Measurements from ENCODE around the gene RRP8. TPM values are rescaled to one million over a fixed set of nuclear protein-coding genes. Genes with fewer than 3 reads are reported as not detected.

The RRP8 gene
- total RNA-seq, 1 donor from 2014 or later, result 22.9 TPM

DNA sequence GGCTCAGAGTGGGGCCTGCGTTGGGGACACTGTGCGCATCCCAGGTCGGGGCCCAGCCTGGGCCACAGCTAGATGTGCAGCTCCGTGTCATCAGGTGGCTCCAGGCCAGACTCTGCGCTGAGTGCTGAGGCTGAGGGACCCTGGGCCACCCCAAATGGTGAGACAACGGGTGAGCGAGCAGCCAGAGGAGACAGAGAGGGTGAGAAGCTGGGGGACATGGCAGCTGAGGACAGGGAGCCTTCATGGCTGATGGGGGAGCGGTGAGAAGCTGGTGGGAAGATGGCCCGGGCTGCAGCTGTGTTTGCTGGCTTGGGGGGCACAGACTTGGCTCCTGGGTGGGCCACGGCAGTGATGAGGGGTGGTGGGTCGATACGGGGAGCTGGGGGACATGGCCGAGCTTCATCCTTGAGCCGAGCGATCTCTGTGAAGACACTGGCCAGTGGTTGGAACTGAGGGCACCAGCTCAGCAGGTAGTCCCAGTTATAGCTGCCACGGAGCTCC lies 18.3 kb upstream of the RRP8 start:
- intact Hi-C loops (cut with DNase I), result no loop called here
- no peak for ATAC-seq
- no peak for DNase-seq (ENCODE audit: missing footprints)

DNA sequence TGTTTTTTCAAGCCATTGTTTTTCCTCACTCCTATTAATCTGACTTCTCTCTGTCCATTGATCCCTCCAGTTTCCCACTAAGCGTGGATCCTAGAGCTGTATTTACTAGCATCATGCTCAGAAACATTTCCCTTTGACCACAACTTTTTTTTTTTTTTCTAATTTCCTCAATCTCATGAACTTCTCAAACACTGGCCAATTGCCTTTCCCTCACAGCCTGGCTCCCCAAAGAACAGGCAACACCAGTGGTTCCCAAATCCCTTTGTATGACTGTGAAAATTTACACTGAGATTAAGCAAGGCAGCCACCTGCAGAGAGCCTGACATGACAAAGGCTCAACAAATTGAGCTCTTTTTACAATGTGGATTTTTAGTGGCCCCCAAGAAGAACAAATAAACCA lies 17.2 kb upstream of the RRP8 start:
- intact Hi-C loops (cut with DNase I), result loop anchor here (1.0 kb wide), 1 partner anchor 15 kb away; no protein-coding TSS in a partner anchor
- no peak for ATAC-seq
- no peak for DNase-seq (ENCODE audit: missing footprints)

DNA sequence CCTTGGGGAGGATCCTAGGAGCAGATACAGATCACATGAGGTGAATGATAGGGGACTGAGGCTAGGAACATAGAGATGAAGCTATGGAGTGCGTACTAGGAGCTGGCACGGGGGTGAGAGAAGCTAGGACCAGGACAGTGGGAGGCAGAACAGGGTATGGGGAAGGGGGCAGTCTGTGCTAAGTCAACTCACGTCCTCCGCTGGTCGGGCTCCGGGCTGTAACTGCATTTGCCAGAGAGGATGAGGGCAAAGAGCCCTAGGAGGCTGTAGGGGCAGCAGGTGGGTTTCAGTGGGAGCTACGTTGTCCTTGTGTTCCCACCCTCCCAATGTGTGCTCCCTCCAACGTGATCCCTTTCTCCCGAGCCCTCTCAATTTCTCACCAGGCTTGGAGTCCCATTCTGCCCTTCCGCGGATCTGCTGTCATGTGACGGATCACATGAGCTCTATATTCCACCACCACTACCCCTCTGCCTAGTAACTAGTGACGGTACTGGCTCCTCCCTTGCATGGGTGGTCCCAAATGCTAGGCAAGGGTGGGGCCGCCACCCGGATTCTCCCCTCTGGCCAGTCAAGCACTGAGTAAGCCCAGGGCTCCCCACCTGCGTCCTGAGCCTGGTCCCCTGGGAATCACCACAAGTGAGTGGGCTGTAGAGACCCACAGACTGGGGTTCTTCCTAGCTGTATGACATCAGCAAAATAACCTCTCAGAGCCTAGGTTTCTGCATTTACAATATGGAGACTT lies 15.8 kb upstream of the RRP8 start, which contains the start of gene TPP1:
TSS of gene TPP1 (minus strand) at position 419 of the 742 bp plus-strand sequence. CDS start at position 397, 22 bp downstream.
- peak; percentile 94 for DNase-seq (ENCODE audit: missing footprints)
- peak; percentile 97 for ATAC-seq
- intact Hi-C loops (cut with DNase I), result no loop called here

DNA sequence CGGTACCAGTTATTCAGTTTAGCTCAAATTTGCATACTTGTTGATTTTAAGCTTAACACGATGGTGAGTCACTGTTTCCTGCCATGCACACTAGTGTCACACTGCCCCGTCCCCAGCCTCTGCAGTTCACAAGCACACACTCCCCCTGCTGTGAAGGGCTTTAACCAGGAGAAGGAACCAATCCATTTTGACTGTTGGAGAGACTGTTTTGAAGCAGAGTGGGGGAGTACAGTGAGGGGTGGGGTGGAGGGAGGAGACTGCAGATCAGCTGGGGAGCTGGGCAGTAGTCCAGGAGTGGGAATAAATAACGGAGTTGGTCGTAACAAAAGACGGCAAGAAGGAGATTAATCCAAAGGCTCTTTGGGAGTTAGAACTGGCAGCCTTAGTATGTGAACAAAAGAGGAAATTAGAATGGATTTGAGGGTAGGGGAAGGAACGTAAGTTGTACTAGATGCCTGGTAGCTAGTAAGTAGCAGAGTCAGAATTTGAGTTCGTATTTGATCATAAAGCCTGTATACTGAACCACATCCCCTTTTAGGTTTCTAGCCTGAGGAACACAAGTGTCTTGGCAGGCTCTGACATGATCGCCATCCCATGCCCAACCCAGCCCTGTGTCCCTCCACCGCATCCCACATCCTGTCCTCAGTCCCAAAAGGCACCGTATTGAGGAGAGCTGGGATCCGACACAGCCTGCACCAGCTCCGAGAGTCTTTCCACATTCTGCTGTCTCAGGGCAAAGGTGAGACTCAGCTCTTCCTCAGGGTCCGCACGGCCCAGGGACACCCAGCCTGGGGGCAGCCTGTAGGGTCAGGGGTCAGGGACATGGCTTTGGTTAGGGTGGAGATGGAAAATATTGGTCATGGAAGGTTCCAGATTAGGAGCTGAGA lies 14.9 kb upstream of the RRP8 start:
- intact Hi-C loops (cut with DNase I), result no loop called here
- ATAC-seq (no peak), DNase-seq (ENCODE audit: missing footprints) (no peak)

DNA sequence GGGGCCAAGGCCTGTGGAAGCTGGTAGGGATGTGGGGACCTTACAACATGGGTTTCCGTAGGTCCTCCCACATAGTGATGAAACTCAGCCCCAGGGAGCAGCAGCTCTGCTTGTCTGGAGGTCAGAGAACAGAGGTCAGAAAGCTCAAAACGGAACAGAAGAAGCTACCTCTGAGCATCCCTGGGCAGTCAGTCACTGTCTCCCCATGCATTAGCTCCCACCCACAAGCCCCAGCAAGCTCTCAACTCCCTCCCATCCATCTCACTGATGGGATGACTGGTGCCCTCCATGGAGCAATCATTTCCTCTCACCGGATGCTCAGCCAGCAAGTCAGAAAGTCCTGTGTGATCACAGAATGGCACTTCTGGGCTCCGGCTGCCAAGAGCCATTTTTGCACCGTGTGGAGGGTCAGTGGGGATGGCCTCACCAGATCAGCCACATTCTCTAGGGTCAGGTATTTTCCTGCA lies 13.9 kb upstream of the RRP8 start:
- ATAC-seq (no peak), DNase-seq (ENCODE audit: missing footprints) (no peak)
- intact Hi-C loops (cut with DNase I), result no loop called here

DNA sequence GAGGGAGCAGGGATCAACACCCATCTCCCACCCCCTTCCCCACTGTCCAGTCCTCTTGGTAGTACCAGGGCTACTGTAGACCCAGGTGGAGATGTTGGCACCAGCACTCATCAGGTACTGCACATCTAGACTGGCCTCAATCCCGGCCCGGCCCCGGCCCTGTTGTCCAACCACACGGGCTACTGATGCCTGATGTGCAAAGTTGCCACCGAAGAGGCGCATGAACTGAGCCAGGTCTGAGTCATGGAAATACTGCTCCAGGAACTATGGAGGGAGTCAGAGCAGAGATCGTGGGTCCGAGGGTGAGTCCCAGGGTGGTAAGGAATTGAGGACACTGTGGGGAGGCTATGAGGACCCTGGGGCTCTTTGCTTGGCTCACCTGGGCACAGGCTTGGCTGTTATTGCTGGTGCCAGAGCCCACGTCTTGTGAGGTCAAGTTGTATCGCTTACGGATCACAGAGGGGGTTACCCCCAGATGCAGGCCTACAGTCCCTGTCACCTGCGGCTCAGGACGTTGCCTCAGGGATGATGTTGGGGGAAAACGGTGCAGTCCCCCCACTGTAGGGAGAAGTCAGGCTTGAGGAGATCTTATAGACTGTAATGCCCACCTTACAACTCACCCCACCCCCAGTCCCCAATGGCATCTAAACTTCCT lies 13.3 kb upstream of the RRP8 start:
- no peak for ATAC-seq
- intact Hi-C loops (cut with DNase I), result no loop called here

DNA sequence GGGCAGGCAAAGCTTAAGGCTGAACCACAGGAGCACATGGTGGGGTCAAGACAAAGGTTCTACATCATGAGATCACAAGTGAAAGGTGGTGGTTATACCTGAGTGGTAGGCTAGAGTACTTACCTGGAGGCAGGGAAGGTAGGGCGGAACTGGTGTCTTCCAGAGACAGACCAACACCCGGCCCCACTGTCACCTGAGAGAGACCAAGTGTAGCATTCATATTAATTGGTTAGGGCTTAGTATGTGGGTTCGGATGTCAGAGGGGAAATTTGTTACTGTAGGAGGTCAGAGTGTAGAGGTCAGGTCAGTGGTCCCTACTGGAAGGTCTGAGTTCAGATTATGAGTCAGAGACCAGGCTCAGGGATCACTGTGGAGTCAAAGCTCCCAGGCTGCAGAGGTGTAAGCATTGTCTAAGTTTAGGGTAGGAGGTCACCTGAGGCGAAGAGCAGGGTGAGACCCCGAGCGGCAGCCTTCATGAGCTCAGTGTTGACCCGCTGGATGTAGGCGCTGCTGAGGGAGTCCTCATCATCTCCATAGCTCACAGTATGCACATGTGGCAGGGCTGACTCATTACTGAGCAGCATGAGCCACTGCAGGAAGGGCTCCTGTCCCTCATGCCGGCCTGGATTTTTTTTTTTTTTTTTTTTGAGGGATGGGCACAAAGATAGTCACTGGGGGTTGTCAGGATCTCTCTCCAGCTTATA lies 12.6 kb upstream of the RRP8 start:
- no peak for DNase-seq (ENCODE audit: missing footprints)
- ATAC-seq, result no peak
- intact Hi-C loops (cut with DNase I), result no loop called here

More for the DNA sequence above, 13.3 kb upstream of the RRP8 start:
- DNase-seq (ENCODE audit: missing footprints), result no peak

DNA sequence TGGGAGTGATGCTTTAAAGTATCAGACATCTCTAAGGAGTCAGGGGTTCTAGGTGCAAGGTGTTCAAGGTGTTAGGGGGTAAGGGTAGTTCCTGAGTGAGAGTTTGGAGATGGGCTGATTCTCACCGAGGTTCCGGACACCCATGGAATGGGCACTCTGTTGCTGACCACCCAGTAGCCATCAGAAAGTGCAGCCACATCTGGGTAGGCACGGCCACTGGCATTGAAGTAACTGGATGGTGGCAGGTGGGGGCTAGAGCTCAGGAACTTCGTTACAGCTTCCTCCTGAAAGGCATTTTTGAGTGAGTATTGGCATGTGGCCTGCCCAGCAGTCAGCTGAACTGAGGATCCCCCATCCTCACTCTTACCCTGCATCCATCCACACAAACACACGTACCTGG lies 11.6 kb upstream of the RRP8 start:
- ATAC-seq, result no peak
- DNase-seq (ENCODE audit: missing footprints), result no peak
- intact Hi-C loops (cut with DNase I), result no loop called here

DNA sequence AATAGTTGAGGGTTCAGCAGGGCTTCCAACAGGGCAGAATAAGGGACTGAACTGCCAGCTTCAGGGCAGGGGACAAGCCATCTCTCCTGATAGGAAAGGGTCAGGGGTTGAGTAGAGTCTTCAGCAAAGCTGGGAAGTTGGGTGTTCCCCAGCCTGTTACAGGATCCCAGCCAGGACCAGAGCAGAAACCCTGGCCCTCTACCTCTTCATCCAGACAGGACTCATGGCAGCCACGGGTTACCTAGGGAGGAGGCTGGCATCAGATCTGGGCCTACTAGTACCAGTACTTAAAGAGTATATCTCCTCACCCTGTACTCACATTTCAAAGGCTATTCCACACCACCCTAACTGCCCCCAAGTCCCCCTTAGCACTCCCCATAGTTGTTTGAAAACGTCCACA lies 11.0 kb upstream of the RRP8 start:
- intact Hi-C loops (cut with DNase I), result no loop called here
- no peak for DNase-seq (ENCODE audit: missing footprints)
- no peak for ATAC-seq

DNA sequence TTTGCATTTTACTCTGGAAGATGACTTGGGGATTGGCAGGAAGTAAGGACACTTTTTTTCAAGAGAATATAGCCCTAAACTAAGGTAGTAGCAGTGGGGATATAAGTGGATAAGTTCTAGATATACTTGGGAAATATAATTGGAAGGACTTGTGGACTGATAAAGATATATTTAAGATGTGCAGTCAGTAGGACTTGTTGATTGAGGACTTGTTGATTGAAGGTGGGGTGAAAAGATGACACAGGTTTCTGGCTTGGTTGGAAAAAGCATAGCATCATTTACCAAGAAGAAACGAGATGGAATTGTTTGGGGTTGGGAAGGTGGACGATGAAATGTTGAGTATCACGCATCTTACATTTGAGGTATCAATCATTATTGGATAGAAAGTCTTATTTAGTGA lies 10.1 kb upstream of the RRP8 start:
- ATAC-seq, result no peak
- intact Hi-C loops (cut with DNase I), result loop anchor here (2.0 kb wide), 1 partner anchor 69 kb away; the partner anchor contains the start of gene MRPL17
- no peak for DNase-seq (ENCODE audit: missing footprints)

DNA sequence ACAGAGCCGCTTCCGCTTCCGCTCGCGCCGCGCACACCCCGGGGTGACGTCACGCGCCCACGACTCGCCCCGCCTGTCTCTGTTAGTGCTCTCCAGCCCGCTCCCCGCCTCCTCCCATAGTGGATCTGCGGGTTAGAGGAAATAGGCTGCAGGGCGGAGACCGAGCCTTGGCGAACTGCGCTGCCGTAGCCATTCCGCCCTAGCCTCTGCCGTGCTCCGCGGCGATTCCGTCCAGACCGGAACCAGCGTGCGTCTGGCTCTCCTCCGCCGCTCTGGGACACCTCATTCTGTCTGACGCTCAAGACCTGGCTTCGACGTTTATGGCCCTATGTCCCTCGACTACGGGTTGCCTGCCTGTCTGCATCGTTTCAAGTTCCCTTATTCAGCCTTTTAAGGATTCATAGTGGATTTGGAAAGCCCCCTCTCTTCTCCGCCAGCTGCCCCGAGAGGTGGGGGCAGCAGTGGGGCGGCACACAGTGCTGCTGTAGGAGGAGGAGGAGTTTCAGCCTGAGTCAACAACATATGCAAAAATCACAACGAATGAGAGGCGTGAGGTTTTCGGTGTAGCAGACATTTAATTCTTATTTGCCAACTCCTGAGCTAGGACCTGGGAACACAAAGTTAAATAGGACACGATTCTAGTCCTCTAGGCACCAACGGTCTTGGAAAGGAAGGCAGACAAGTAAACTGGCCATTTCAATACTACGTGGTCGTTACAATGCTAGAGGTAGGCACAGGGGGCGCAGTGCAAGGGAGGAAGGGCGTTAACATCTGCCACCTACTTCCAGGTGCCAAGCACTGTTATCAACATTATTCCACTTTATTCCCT lies 9.0 kb upstream of the RRP8 start, which contains the start of gene TAF10:
TSS of gene TAF10 (minus strand) at position 4 of the 829 bp plus-strand sequence. CDS start 27 bp downstream, outside the sequence.
- DNase-seq (ENCODE audit: missing footprints) (peak; percentile 100), ATAC-seq (peak; percentile 96)
- intact Hi-C loops (cut with DNase I), result loop anchor here (2.0 kb wide), 1 partner anchor 70 kb away; the partner anchor contains the start of gene MRPL17

DNA sequence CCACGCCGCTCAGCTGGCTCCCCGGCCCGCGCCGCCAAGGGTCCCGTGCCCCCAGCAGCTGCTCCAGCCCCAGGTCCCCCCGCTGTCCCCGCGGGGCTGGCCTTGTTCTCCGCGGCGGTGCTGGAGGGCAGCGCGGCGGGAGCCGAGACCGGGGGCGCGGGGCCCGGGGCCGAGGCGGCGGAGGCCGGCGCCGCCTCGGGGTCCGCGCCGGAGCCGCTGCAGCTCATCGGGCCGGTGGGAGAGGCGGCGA lies 8.5 kb upstream of the RRP8 start:
- DNase-seq (ENCODE audit: missing footprints), result no peak
- ATAC-seq, result no peak
- intact Hi-C loops (cut with DNase I), result loop anchor here (2.0 kb wide), 1 partner anchor 71 kb away; the partner anchor contains the start of gene MRPL17

DNA sequence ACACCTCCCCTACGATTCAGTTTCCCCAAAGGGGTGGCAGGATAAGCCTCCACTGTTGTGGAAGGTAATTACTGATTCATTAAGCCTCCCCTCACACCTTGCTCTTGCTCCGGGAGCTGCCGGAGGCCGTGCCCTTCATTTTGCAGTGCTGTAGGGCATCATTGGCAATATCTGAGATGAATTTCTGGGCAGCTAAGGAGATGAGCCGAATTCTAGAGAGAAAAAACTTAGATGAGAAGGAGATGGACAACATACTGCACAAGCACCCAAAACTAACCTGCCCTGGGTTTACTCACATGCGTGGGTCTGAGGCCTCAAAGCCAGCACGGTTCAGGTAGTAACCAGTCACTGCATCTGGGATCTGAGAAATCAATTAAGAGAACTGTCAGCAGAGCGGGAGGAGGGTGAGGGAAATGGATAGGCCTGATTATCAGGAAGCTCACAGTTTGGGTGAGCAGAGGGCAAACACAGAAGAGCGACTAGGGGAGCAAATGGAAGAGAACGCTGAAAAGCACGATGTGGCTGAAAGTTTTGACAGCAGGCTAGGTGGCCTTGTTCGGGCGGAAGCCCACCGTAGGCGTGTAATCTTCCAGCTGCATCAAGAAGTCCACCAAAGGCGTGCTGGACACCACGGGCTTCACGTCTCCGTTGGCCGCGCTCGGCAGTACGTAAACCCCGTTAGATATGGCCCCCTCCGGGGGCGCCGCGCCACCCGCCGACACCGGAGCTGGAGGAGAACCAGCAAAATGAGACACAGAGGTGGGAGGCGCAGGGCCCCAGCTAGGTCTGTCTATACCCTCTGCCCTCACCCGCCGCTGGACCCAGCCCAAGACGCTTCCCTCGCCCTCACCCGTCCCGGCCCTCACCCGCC lies 7.9 kb upstream of the RRP8 start:
- intact Hi-C loops (cut with DNase I), result no loop called here
- DNase-seq (ENCODE audit: missing footprints) (peak; percentile 81), ATAC-seq (peak; percentile 0)

DNA sequence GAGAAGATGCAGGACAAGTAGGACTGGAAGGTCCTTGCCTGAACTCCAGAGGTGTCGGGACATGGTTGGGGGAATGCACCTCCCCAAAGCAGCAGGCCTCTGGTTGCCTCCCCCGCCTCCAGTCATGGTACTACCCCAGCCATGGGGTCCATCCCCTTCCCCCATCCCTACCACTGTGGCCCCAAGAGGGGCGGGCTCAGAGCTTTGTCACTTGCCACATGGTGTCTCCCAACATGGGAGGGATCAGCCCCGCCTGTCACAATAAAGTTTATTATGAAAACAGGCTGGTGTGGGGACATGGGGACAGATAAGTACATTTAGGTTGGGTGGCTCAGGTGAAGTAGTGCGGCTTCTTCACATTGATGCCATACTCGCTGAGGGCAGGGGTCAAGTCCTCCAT lies 7.2 kb upstream of the RRP8 start:
- peak; percentile 51 for DNase-seq (ENCODE audit: missing footprints)
- intact Hi-C loops (cut with DNase I), result no loop called here
- no peak for ATAC-seq

DNA sequence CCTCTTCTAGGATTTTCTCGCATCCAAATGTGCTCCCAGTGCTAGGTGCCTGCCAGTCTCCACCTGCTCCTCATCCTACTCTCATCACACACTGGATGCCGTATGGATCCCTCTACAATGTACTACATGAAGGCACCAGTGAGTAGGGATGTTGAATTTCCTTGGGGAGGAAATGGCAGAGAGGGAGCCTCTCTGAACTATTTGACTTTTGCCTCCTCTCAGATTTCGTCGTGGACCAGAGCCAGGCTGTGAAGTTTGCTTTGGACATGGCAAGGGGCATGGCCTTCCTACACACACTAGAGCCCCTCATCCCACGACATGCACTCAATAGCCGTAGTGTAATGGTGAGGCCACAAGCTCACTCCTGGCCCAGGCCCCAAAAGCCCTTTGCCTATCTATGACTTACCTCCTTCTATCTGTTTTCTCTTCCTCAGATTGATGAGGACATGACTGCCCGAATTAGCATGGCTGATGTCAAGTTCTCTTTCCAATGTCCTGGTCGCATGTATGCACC lies 6.1 kb upstream of the RRP8 start:
- DNase-seq (ENCODE audit: missing footprints) (peak; percentile 45), ATAC-seq (no peak)
- intact Hi-C loops (cut with DNase I), result loop anchor here (10.0 kb wide), 1 partner anchor 225 kb away; no protein-coding TSS in a partner anchor

DNA sequence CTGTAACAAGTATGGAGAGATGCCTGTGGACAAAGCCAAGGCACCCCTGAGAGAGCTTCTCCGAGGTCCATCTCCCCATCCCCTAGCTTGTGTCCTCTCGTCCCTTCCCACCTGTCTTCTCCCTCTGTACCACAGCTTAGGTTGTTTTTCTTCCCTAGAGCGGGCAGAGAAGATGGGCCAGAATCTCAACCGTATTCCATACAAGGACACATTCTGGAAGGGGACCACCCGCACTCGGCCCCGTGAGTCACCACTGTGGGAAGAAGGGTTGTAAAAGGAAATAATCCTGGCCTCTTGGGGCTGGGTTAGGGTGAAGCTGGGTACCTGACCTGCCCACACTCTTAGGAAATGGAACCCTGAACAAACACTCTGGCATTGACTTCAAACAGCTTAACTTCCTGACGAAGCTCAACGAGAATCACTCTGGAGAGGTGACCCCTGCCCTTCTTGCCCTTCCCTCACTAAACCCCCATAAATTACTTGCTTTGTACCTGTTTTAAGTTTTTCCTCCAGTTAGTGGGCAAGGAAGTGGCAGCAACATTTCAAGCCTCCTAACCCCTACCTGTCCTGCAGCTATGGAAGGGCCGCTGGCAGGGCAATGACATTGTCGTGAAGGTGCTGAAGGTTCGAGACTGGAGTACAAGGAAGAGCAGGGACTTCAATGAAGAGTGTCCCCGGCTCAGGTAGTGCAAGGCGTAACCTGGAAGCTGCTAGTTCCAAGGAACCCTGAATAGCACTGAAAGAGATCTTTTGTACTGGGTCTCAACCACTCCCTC lies 5.5 kb upstream of the RRP8 start:
- DNase-seq (ENCODE audit: missing footprints), result no peak
- ATAC-seq, result no peak
- intact Hi-C loops (cut with DNase I), result loop anchor here (10.0 kb wide), 1 partner anchor 224 kb away; no protein-coding TSS in a partner anchor
